Tibial artery (tissue), 4 donors: ENCODE results near the gene GPR107.
"Not testable (repeated sequence)": the region's sequence is repeated elsewhere in the genome, so short reads cannot be mapped to it uniquely, and the experiment has no call there.

ENCODE experiments used
- DNase-seq, 2 donors: peaks; one replicate each; pipeline ENCODE4 v3.0.0-alpha.2; 2019
- H3K27ac ChIP-seq, 2 donors: fragments of 200-600 bp; sonication (generic) in 1 of 2; 1 replicate in 1 of 2; 2 replicates in 1 of 2; pipeline ENCODE4 v1.5.1; 2018 to 2019; ENCODE audit warnings: mild to moderate bottlenecking in 1 of 2
- H3K27me3 ChIP-seq, 2 donors: fragments of 200-600 bp; sonication (generic) in 1 of 2; one replicate each; pipeline versions ENCODE4 v1.5.1 to v1.6.0; 2016 to 2019
- H3K36me3 ChIP-seq, 3 donors: fragments of 200-600 bp; sonication (generic) in 2 of 3; one replicate each; pipeline ENCODE4 v1.5.1; 2016 to 2019; ENCODE audit warnings: mild to moderate bottlenecking in 2 of 3
- H3K4me1 ChIP-seq, 4 donors: fragments of 200-600 bp; sonication (generic) in 2 of 4; 1 replicate in 3 of 4; 2 replicates in 1 of 4; pipeline ENCODE4 v1.5.1; 2016 to 2019
- H3K4me3 ChIP-seq, 2 donors: fragments of 200-600 bp; sonication (generic) in 1 of 2; 1 replicate in 1 of 2; 2 replicates in 1 of 2; pipeline ENCODE4 v1.5.1; 2018 to 2019; ENCODE audit warnings: mild to moderate bottlenecking in 2 of 2
- H3K9me3 ChIP-seq, 3 donors: fragments of 200-600 bp; sonication (generic) in 1 of 3; one replicate each; pipeline ENCODE4 v1.5.1; 2016 to 2019
- intact Hi-C: fragments of 100-400 bp; cut with DNase I; formaldehyde crosslinking; loops from one replicate; pipeline ENCODE4 v1.15.0; 2023; ENCODE audit warnings: low total_unique reads
- TF ChIP-seq, protein P1 (sequence below), 2 experiments: fragments of 200-600 bp in 1 of 2; fragments of 450-650 bp in 1 of 2; IDR thresholded peaks; one replicate each; pipeline ENCODE4 v1.5.1; 2017 to 2019; ENCODE audit warnings: antibody characterized with exemption in 2 of 2, mild to moderate bottlenecking in 1 of 2, moderate library complexity in 1 of 2

Gene GPR107

DNA sequence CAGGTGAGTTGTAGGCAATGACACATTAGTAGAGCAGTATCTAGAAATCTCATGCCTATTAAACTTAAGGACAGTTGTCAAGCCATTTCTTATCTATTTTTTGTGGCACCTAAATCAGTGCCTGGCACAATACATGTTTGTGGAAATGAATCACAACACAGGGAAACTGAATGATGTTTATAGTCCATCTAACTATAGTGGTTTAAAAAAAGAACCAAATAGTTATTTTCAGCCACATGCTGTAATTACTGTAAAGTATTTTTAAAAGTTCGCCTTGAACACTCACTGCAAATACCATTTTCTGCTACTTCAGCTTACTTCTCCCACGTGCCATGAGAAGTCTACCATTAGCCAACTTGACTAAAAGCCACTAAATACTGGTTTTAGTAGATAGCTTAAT, 32.6 kb upstream of the GPR107 start:
- peak overlapping the region in 1 of 2 donors; percentile 39 for H3K27ac ChIP-seq
- DNase-seq: no peak
- intact Hi-C loops: loop anchor here (10.0 kb wide), 1 partner anchor 76 kb away; no protein-coding TSS in a partner anchor
- H3K4me3 ChIP-seq: no peak overlapping the region
- TF ChIP-seq, protein P1, sequence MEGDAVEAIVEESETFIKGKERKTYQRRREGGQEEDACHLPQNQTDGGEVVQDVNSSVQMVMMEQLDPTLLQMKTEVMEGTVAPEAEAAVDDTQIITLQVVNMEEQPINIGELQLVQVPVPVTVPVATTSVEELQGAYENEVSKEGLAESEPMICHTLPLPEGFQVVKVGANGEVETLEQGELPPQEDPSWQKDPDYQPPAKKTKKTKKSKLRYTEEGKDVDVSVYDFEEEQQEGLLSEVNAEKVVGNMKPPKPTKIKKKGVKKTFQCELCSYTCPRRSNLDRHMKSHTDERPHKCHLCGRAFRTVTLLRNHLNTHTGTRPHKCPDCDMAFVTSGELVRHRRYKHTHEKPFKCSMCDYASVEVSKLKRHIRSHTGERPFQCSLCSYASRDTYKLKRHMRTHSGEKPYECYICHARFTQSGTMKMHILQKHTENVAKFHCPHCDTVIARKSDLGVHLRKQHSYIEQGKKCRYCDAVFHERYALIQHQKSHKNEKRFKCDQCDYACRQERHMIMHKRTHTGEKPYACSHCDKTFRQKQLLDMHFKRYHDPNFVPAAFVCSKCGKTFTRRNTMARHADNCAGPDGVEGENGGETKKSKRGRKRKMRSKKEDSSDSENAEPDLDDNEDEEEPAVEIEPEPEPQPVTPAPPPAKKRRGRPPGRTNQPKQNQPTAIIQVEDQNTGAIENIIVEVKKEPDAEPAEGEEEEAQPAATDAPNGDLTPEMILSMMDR (IDR thresholded peaks at IDR 0.05): no peak
- peaks cover 0 to 4% (median 0%) of the 10 kb centered on the region in 3 donors for H3K36me3 ChIP-seq
- H3K27me3 ChIP-seq: no peaks in the 10 kb centered on the region
- H3K9me3 ChIP-seq: no peaks in the 10 kb centered on the region
- peaks cover 10 to 82% (median 38%) of the 10 kb centered on the region in 4 donors for H3K4me1 ChIP-seq

DNA sequence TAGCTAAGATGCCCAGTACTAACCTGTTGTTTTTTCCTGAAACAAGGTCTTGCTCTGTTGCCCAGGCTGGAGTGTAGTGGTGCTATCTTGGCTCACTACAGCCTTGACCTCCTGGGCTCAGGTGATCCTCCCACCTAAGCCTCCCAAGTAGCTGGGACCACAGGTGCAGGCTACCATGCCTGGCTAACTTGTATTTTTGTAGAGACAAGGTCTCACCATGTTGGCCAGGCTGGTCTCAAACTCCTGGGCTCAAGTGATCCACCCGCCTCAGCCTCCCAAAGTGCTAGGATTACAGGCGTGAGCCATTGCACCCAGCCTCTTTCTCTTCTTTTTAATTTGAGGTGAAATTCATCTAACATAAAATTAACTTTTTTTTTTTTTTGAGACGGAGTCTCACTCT, 31.9 kb upstream of the GPR107 start:
- not testable (repeated sequence) for H3K27ac ChIP-seq, H3K27me3 ChIP-seq, H3K36me3 ChIP-seq, H3K4me3 ChIP-seq, H3K9me3 ChIP-seq, DNase-seq
- H3K4me1 ChIP-seq: peaks cover 10 to 74% (median 35%) of the 10 kb centered on the region in 4 donors
- intact Hi-C loops: loop anchor here (10.0 kb wide), 1 partner anchor 77 kb away; no protein-coding TSS in a partner anchor

DNA sequence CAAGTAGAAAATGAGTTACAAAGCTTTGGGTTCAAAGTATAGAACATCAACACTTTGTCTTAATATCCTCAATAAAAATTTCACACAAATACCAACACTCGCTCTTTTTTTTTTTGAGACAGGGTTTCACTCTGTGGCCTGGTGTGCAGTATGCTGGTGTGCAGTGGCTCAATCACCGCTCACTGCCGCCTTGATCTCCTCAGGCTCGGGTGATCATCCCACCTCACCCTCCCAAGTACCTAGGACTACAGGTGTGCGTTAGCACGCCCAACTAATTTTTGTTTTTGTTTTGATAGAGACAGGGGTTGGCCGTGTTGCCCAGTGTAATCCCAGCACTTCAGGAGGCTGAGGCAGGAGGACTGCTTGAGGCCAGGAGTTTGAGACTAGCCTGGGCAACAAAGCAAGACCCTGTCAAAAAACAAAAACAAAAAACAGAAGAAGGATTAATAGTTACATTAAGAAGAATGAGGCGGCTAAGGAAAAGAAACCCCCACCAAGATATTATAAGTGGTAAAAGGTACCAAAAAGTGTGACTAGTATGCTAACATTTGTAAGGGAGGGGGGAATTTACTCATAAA, 31.1 kb upstream of the GPR107 start:
- Histone ChIP-seq H3K36me3 (no peaks in the 10 kb centered on the region), H3K4me3 (no peak overlapping the region), H3K4me1 (peaks cover 10 to 66% (median 31%) of the 10 kb centered on the region in 4 donors), H3K27me3 (no peaks in the 10 kb centered on the region), H3K27ac (peak overlapping the region in 1 of 2 donors; percentile 47), H3K9me3 (no peaks in the 10 kb centered on the region)
- no peak for DNase-seq
- TF ChIP-seq, protein P1 (IDR thresholded peaks at IDR 0.05): no peak
- intact Hi-C loops: loop anchor here (10.0 kb wide), 1 partner anchor 78 kb away; no protein-coding TSS in a partner anchor

DNA sequence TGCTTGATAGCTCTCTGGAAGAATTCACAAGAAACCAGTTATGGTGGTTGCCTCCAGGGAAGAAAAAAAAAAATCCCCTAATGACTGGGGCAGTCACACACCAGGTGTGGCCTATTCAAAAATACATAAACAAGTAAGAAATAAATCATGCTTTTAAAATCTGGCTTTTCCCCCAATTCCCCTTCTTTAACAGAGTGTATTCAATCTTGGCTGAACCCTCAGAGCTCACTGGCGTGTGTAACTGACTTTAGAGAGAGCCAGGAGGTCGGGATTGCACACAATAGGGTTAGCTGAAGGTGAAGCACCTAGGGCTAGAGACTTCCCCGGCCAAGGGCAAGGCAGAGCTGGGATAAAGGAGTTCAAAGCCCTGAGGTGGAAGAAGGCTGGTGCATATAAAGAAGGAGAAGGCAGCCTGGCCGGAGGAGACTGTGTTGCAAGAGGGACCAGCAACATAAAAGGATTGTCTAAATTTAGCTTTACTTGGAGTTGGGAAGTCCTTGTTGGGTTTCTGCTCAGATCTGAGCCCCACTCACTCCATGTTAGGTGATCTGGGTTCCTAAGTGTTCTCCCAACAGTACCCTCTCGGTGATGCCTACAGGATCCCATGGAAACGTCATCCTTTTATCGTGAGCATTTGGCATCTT, 30.4 kb upstream of the GPR107 start:
- H3K27ac ChIP-seq: peak overlapping the region; percentile 31 to 47
- no peaks in the 10 kb centered on the region for H3K36me3 ChIP-seq
- H3K4me1 ChIP-seq: peaks cover 10 to 63% (median 31%) of the 10 kb centered on the region in 4 donors
- TF ChIP-seq, protein P1 (IDR thresholded peaks at IDR 0.05): no peak
- no peaks in the 10 kb centered on the region for H3K27me3 ChIP-seq
- H3K9me3 ChIP-seq: no peaks in the 10 kb centered on the region
- peak in 1 of 2 donors; percentile 33 for DNase-seq
- H3K4me3 ChIP-seq: no peak overlapping the region
- intact Hi-C loops: loop anchor here (10.0 kb wide), 1 partner anchor 78 kb away; no protein-coding TSS in a partner anchor

DNA sequence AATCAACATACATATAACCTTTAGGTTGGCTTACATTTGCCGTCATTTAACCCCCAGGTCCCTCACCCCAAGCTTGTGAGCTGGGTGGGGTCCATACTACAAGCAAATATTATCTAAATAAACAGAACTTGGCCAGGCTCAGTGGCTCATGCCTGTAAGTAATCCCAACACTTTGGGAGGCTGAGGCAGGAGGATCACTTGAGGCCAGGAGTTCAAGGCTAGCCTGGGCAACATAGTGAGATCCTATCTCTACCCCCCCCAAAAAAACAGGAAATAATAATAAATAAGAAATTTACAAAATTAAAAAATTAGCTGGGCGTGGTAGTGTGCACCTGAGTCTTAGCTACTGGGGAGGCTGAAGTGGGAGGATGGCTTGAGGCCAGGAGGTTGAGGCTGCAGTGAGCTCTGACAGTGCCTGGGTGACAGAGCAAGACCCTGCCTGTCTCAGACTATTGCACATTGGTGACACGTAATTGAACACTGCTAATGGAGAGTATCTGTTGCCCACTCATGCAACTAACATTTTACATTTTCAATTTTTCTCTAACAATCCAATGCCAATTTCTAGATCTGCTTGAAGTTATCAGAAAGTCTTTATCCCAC, 29.6 kb upstream of the GPR107 start:
- Histone ChIP-seq H3K4me1 (peaks cover 10 to 66% (median 32%) of the 10 kb centered on the region in 4 donors), H3K27ac (peak overlapping the region; percentile 31 to 47)

More for the DNA sequence above, 29.6 kb upstream of the GPR107 start:
- TF ChIP-seq, protein P1 (IDR thresholded peaks at IDR 0.05): no peak
- Histone ChIP-seq H3K36me3 (no peaks in the 10 kb centered on the region), H3K27me3 (no peaks in the 10 kb centered on the region), H3K4me3 (no peak overlapping the region), H3K9me3 (no peaks in the 10 kb centered on the region)
- DNase-seq: no peak
- intact Hi-C loops: loop anchor here (10.0 kb wide), 1 partner anchor 79 kb away; no protein-coding TSS in a partner anchor
